Activated naive CD4-positive, alpha-beta T cell treated with Interleukin-2 at 50 U/mL for 16 hours (primary cell): ENCODE results near the gene DBNDD2.
A peak's percentile ranks its signal among the peaks of the same experiment; 100 is the strongest.

Experiments
- DNase-seq: peaks from one replicate; pipeline ENCODE4 v3.0.0-alpha.2; 2020

DBNDD2 gene

GRCh38 chr20:45419188-45420091, 11.4 kb downstream of the DBNDD2 start:
- peak; percentile 35 for DNase-seq

- DNase-seq = no peak
Measured at GRCh38 chr20:45420125-45420524, 12.0 kb downstream of the DBNDD2 start.

DNA sequence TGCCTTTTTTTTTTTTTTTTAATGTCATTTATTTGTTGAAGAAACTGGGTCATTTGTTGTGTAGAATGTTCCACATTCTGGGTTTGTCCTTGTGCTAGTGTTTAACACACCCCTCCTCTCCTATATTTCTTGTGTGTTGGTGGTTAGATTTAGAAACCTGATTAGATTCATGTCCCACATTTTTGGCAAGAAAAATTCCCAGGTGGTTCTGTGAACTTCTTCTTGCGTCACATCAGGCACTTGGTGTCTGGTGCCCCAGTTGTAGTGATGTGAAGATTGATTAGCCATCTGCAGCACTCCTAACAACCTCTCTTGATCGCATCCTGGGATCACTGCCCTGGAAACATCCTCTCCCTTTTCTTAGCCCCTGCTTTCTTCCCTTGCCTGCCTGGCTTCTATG, 15.6 kb downstream of the DBNDD2 start:
- DNase-seq = no peak

- no peak for DNase-seq
Measured at GRCh38 chr20:45425561-45425960, 17.5 kb downstream of the DBNDD2 start.

GRCh38 chr20:45426320-45427016, 18.4 kb downstream of the DBNDD2 start:
- DNase-seq = no peak

GRCh38 chr20:45427236-45428149, 19.4 kb downstream of the DBNDD2 start:
- DNase-seq = no peak

- DNase-seq = no peak
Measured at GRCh38 chr20:45429618-45430017, 21.5 kb downstream of the DBNDD2 start.

GRCh38 chr20:45432294-45432693, 24.2 kb downstream of the DBNDD2 start:
- DNase-seq = no peak

- no peak for DNase-seq
Measured at GRCh38 chr20:45433316-45433715, 25.2 kb downstream of the DBNDD2 start.

GRCh38 chr20:45433976-45434375, 25.9 kb downstream of the DBNDD2 start:
- DNase-seq = no peak

- peak; percentile 87 for DNase-seq
Measured at GRCh38 chr20:45436732-45437485, 28.8 kb downstream of the DBNDD2 start.

- DNase-seq = no peak
Measured at GRCh38 chr20:45440424-45440823, 32.3 kb downstream of the DBNDD2 start.

- no peak for DNase-seq
Measured at GRCh38 chr20:45440891-45441685, 33.0 kb downstream of the DBNDD2 start.

DNA sequence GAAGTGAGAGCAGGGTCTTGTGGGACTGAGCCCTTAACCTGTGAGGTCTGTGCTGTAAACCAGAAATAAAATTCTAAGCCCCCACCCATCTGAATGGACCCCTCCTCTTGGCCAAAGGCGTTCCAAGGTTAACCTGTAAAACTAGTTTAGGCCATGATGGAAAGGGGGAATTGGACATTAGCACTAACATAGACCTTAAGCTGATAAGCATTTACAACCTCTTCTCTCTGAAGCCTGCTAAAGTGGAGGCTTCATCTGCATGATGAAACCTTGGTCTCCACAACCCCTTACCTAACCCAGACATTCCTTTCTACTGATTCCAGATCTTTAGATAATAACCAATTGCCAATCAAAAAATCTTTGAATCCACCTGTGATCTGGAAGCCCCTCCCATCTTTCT, 33.7 kb downstream of the DBNDD2 start:
- DNase-seq = no peak

DNA sequence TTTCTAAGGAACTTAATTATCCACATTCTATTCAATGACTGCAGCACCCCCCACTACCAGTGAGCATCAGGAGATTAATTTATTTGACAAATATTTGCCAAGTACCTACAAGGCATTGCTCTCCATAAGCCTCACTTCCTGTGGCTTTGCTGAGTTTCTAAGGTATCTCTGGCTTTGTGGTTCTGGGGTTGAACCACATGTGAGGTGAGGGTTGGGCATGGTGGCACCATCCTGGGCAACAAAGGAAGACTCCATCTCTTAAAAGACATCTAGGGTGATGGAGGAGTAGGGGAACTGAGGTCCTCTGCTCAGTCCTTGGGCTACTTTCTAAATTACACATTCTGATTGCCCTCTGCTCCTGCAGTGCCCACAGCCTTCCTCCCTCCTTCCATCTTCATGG, 36.0 kb downstream of the DBNDD2 start:
- DNase-seq = peak; percentile 7

DNA sequence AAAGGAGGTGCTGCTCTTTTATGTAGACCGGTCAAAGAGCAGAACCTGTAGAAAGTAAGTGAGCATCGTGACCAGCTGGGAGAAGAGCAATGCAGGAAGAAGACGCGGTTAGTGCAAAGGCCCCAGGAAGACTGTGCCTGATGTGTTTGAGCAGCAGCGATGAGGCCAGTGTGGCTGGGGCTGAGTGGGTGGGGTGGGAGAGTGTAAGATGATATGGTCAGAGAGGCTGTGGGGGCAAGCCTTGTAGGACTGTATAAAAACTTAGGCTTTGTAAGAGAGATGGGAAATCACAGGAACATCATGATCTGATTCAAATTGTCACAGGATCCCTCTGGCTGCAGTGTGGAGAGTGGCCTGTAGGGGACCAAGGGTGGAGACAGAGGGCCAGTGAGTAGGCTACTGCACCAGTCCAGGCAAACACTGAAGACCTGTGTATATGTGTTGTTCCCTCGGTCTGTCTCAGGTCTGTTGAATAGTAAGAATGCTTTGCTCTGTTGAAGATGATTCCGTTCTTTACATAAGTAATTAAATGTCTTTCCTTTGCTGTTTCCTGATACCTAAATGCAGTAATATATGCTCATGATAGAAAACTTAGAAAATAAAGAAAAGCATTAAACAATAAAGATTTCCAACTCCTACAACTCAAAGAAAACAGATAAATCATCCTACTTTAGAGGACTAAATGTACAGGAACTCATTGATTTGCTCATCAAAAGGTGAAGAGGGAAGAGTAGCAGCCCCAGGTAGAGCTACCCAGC, 37.9 kb downstream of the DBNDD2 start:
- DNase-seq = peak; percentile 42

- DNase-seq = no peak
Measured at GRCh38 chr20:45448270-45448669, 40.2 kb downstream of the DBNDD2 start.

DNA sequence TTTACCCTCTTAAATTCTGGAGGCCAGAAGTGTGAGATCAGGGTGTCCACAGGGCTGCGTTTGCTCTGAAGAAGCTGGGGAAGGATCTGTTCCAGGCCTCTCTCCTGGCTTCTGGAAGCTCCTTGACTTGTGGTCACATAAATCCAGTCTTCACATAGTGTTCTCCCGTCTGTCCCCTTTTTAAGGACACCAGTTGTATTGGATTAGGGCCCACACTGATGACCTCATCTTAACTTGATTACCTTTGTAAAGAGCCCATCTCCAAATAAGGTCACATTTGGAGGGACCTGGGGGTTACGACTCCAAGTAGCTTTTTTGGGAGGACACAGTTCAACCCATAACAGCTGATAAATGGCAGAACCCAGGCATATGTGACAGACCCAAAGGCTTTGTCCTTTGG, 41.4 kb downstream of the DBNDD2 start:
- DNase-seq = no peak

GRCh38 chr20:45450097-45450818, 42.2 kb downstream of the DBNDD2 start:
- no peak for DNase-seq

GRCh38 chr20:45452238-45452637, 44.1 kb downstream of the DBNDD2 start:
- DNase-seq = no peak
